D341Med (cell line): ENCODE measurements around the gene ARID5B.

ENCODE experiments used
- DNase-seq: peaks from one replicate; pipeline ENCODE4 v3.0.0; 2012; ENCODE audit warnings: low spot score

Gene ARID5B

DNA sequence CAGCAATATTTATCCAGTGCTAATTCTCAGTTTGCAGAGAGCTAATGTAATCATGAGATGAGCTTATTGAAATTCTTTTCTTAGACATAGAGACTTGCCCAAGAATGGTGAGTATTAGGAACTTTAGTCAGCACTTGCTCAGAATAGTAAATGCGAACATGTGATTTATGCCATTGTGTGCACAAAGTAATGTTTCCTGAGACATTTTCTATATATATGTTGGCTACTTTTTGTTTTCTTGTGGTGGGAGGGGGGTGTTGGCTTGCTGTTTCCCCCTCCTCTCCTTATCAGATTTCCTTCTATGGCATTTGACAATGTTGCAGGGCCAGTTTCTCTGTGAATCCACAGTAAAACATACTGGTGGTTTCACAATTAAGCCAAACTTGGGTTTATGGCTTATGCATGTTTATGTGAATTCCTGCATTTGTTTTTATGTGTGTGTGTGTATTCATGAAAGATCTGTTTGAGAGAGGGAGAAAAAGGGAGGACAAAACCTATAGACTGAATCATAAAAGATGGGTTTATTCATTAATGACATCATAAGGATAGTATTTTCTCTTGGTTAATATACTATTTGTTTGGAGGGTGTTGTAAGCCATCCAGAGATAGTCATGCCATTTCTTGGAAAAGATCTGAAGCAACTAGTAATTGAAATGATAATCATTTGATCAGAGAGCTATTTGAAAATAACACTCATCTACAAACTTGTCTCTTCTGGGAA, 36.3 kb downstream of the ARID5B start:
- no peak for DNase-seq

DNA sequence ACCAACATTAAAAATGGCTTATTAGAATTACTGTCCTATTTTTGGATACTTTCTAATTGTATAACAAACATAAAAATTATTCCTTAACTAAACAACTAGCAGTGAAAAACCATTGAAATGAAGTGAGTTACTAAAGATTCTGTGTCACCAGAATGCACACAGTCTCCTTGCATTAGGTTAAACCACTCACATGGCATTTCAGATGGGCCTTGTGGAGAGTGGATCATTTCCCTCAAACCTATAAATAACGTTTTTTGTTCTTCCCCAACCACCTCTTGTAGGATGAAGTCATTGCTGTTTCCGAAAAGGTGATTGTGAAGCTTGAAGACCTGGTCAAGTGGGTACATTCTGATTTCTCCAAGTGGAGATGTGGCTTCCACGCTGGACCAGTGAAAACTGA, 38.4 kb downstream of the ARID5B start:
- no peak for DNase-seq

DNA sequence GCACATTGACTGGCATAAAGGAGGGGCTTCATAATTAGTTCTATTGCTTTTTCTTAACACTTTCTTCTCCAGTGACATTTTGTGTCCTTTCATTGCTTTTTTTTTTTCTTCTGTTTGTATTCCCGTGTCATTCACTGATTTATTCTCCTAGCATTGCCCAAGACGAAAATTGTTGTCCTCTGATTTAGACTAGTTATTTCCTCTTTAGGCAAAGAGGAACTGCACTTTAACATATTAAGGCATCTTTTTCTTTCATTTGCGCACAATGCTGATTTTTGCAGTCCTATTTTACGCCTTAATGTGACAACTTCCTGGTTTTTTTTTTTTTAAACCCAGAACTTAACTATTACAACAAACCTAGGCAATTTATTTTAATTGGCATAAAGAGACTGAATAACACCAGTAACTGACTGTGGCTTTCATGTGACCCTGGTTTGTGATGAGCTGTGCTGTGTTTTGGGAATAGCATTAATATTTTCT, 39.7 kb downstream of the ARID5B start:
- no peak for DNase-seq

DNA sequence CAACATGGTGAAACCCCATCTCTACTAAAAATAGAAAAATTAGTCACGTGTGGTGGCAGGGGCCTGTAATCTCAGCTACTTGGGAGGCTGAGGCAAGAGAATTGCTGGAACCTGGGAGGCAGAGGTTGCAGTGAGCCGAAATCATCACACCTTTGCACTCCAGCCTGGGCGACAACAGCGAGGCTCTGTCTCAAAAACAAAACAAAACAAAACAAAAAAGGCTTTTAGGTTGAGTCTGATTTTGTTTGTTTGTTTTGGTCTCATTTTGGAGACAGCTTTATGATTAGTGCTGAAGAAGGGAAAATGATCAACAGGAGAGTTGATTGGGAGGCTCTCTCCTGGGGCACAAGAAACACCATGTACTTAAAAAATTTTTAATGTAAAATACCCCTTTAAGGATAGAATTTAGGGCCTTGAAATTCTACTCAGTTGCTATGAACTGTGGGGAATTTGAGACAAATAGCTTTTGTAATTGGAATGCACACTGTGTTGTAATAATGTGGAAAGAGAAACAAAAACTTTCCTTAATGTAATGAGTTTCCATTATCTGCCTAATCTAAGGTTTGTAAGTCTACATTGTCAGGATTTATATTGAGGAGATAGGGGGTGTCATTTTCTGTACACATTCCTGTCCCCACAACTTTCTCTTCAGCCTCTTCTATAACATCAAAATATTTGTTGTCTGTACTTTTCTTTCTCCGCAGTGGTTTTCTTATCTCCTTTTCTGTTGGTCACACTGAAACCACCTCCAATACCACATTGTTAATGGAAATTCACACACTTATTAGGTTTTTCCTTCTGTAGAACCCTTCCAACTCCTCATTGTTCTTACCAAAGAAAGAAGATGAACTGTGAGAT, 41.3 kb downstream of the ARID5B start:
- DNase-seq = no peak

DNA sequence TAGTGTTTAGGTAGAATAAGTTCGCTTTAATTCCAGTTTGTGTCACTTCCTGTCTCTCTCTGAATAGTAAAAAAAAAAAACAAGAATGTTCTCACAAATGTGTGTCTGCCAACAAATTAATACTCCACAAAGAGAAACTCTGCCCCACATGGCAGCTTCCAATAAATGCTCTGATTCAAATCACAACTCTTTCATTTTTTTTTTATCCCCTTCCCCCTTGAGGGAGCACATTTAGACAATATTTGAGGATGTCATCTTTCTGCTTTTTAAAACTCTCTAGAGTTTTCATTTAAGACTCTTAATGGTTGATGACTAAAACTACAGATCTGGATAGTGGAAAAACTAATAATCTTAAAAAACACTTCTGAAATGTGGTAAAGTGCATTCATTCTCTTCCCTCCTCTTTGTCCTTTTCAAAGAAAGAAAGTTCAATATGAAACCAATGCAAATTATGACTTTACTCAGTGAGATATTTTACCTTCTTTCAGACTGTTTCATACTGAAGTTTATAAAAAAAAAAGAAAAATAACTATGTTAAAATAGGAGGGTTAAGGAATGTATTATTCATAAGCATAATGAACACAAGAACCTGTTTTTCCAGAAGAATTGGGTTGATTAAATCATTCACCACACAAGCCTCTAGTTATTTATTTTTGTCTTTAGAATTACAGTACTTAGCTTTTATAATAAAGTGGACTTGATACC, 42.3 kb downstream of the ARID5B start:
- DNase-seq = no peak

DNA sequence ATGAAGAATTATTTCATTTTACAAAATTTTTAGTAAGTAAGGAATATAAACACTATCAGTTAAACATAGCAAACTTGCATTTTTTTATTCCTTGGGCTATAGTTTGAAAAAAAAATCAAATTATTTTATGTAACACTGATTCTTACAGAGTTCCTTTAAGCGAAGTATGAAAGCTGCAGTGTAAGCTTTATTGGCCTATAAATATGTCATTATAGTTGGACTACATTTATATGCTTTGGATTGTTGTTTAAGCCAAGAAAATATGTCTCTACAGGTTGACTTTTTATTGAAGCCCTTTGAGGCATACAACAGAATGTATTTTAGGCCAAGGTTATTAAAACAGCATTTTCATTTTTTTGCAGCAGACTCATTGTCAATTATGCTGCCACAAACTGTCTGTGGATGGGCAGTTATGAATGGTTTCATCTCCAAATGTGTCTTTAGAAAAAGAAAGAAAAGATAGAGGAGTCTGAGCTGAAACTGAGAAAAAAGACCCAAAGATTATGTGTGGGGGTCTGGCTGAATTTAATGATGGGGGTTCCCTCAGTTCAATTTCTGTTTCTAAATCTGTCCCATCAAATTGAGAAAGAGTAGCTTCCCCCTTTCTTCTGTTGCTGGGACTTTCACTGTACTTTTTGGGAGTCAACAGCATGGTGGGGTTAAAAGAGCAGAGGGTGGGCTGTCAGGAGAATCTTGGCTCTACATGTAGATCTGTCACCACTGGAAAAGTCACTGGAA, 43.1 kb downstream of the ARID5B start:
- DNase-seq = no peak

DNA sequence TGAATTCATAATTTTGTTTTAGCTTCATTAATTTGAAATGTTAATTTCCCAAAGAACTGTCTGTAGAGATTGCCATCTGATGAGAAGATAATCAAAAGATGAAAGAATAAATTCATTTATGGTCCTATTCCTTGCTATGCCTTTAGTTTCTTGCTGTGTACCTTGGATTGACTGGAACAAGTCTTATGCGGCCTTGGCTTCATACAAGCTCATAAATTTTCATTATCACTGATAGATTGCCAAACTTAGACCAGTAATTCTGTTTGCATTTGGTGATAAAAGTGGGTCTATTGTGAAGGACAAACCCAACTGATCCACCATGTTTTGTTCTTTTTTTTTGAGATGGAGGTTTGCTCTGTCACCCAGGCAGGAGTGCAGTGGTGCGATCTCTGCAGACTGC, 48.2 kb downstream of the ARID5B start:
- DNase-seq = no peak

DNA sequence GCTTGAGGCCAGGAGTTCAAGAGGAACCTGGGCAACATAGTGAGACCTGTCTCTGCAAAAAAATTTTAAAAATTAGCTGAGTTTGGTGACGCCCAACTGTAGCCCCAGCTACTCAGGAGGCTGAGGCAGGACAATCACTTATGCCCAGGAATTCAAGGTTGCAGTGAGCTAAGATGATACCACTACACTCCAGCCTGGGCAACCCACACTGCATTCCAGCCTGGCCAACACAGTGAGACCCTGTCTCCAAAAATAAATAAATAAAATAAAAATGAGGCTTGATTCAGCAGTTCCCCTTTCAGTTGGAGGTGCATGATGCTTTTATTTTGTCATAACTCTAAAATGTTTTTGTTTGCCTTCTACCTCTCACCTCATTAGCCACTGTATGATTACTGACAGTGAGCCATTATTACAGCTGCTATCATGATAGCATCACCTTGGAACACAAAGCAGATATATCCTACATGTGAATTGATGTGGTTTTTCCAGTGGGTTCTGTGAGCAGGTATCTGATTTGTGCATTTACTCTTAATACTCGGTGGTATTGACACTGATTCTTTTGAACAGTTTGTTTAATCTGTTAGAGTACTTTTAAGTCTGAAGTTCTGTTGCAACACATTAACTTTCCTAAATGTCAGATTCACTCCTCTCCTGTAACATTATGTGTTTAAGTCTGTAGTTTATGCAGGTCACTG, 49.1 kb downstream of the ARID5B start:
- DNase-seq = no peak

DNA sequence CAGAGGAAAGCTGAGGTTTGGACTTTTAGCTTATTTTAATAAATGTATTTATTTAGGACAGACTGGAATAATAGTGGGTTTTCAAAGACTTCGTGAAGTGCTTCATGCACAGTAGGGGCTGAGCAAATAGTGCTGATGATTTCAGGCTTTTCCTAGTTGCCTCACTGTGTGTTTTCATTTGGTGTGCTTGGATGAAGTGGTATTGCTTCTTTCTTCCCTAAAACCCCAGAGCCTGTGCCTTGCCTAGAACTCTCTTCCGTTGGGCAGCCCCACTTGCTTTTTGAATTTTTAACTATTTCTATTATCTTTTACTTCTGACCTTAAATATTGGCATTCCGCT, 49.6 kb downstream of the ARID5B start:
- no peak for DNase-seq

DNA sequence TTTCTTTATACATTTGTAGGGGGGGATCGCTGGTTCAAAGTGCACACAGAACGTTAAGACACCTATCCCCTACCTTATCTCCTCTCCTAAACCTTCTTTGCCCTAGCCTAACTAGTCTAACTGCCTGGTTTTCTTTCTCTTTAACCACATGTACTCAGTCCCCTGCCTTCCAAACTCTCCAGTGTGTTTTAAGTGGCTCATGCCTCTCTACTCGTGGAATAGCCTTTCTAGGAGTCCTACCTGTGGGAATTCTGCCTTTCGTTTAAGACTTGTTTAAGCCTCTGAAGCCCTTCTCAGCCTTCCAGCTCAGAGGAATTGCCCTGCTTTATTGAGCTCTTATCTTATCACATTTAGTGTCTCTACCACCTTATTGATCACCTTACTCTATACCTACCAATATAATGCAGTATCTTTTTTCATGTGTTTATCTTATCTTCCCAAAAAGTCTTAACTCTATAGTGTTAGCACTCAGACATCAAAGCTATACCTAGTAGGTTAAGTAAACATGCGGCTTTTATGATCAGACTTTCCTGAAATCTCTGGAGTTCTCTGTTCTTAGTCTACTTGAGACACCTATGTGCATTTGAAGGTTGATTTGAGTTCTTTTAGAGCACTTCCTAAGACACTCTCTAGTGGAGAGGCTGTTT, 50.7 kb downstream of the ARID5B start:
- DNase-seq = no peak

DNA sequence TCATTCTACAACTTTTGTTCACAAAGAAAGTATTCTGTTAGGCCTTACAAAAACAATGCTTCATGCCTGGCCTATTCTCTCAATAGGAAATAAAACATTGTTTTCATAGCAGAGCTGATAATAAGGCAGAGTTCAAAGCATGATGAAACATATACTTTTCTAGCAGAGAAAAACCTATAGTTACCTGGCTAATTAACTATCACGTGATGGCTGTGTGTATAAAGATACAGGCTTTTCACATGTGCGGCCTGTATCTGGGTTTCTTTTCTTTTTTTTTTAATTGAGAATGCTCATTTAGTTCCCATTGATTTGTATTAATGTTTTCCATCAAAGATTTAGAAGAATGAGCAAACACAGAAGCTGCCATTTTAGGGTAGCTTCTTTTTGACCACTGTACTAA, 51.7 kb downstream of the ARID5B start:
- DNase-seq = no peak

DNA sequence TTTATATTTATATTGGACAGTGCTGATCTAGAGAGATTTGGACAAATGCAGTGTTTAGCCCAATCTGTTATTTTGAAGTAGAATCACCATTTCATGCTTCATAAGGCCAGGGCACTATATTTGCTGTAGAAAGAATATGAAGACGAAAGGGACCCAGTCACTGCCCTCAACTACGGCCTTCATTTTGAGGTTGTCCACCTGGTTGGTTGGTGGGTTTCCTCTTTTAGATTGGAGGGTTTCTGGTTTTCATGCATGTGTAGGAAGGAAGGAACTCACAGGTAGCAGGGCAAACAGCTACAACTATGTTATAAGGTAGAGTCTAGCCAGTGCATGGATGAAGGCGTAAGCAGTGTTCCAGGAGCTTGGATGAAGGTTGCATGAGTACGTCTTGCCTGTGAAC, 56.3 kb downstream of the ARID5B start:
- DNase-seq = no peak

DNA sequence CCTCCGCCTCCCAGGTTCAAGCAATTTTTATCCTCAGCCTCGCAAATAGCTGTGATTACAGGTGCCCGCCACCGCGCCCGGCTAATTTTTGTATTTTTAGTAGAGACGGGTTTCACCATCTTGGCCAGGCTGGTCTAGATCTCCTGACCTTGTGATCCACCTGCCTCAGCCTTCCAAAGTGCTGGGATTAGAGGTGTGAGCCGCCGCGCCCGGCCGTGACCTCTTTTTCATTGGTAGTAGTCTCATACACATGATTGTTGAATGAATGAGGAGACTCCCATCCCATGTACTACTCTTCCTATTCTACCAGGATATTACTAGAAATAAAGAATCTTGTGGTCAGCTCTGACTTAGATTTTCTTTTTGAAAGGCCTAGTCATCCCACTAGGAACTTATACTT, 56.8 kb downstream of the ARID5B start:
- no peak for DNase-seq

DNA sequence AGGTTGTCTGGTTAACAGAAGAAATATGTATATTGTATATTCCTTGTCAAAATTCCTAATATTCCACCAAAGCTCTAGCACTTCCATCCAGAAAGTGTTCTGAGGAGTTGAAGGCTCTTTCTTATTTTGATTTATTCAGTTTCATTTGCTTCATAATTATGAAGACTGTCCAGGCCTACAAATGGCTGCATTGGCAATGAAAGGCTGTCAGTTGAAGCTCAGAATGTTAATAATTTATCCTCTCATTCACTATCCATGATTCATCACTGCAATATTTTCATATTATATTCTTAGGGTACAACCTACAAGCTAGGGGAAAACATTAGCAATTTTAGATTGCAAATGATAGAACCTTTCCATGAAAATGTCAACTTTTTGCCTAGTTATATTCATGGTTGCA, 57.3 kb downstream of the ARID5B start:
- no peak for DNase-seq

DNA sequence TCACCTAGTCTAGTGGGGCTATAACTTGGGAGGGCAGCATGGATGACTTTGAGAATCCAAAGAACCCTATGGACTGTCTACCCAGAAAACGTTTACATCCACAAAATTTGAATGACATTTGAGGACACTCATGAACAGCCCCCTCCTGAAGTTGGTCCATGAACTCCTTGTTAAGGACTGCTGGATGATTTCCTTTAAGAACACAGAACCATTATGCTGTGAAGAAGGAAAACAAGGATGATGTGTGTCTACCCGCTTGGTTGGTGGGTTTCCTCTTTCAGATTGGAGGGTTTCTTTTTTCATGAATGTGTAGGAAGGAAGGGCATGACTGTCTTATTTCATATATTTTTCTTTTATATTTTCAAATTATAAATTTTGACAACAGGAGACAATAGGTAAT, 58.3 kb downstream of the ARID5B start:
- no peak for DNase-seq

DNA sequence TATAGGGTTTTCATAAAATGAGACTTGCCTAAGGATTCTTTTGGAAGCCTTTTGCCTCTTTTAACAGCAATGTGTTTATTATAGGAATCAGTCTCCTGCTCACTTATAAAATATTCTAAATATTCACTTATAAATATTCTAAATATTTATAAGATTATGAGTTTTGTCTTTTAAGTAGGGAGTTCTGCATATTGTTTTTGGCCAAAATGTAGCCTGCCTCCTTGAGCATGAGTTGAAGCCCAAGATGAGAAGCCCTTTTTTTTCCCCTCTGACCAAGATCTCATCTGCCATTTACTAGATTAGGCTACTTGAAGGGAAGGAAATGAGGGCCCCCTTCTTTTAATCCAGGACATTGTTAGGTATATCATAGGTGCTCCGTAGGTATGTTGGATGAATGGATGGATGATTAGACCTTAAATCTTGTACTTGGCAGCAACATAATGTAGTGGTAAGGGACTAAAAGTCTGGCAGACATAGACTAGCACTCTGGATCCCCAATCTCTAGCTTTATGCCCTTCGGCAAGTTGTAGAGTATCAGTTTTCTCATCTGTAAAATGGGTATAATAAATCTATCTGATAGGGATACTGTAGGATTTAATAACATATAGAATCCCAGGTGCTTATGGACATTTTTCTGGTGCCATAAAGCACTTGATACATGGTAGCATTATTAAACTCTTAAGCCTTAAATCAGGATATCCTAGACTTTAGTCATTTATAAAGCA, 59.1 kb downstream of the ARID5B start:
- no peak for DNase-seq

DNA sequence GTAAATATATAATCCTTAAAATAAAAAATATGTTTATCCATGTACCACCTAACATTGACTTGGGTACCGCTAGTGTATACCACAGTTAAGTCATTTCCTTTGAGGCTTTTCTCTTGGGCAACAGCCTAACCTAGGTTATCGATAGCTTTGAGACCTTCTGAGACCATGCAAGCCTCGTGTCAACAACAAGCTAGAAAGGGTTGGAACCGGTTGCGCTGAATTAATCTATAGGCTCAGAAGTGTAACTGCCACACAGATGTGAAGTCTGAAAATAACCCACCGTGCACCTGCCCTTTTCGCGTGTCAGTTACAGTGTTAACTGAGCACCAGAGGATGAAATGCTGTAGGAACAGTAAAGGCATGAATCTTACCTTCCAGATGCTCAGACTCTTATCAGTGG, 59.8 kb downstream of the ARID5B start:
- no peak for DNase-seq

DNA sequence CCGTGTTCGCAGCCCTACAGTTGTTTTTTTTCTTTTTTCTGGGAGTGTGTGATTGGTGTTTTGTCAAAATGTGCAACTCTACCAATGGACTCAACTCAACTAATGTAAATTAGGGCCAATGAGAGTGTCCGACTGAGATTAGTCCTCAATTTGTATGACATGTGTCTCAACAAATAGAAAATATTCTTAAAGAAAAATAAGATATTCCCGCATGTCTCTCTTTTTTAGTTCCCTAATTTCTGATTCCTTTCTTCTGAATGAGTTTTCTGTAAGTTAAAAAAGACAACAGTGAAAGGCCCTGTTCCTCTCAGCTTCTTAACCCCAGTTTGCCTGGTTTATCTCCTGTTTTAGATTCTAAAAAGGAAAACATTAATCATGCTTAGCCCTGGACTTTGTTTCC, 61.5 kb downstream of the ARID5B start:
- no peak for DNase-seq

DNA sequence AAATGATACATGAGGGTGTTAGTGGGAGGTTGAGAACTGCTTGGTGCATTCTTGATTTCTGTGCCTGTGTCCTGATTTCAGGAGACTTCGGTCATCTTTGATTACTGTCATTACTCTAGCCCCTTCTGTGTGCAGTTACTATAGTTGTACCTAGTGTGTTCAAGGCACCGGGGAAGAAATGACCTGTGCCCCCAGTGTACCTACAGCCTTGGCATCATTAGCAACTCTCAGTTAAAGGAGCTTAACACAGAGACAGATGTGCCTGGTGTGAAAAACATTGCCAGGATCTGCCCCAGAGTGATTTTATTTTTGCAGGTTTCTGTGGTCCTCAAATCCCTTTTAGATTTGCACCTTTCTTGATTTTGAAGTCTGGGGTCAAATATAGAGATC, 62.2 kb downstream of the ARID5B start:
- no peak for DNase-seq

DNA sequence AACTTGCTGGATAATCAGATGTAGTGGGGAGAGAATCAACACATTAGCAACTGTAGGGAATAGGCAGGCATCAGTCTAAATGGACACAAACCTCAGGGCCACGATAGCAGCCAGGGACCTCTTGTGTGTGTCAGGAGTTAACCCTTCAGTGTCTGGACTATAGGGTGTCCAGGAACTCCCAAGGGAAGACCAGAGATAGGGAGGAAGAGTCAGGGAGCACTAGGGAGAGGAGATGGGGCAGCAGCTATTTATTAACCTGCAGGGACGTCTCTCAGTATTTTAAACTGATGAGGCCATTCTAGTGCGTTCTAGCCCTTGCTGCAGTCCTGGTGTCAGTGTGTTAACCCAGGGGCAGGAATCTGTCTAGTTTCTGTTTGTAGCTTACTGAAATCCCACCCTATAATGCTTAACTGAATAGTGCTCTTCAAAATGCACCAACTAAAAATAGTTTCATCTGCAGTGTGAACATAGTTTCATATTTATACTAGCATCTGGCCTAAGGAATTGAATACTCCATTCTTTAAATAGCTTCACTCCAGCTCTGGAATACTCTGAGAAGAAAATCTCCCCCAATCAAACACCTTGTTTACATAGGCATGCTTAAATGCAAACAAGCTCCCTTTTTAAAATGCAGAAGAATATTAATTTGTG, 62.7 kb downstream of the ARID5B start:
- no peak for DNase-seq
